Astrocyte (in vitro differentiated cells and primary cell): ENCODE results near the gene CABP5. TPM values are rescaled to one million over a fixed set of nuclear protein-coding genes. Genes with fewer than 3 reads are reported as not detected.

Source experiments
- DNase-seq: peaks from one replicate; pipeline ENCODE4 v3.0.0-alpha.2; 2010; ENCODE audit warnings: low read depth
- FAIRE-seq: peaks from 2 replicates; lab custom pipeline; 2011; peaks lifted over from hg19 to GRCh38; lab: Jason Lieb, UNC
- H2AFZ ChIP-seq: 2 replicates; pipeline ENCODE4 v1.6.0; 2012; ENCODE audit warnings: low read depth, low read length, inconsistent platforms
- H3K27ac ChIP-seq: 2 replicates; pipeline ENCODE4 v1.5.1; 2011; ENCODE audit warnings: low read depth, low read length, inconsistent platforms
- H3K27me3 ChIP-seq: 2 replicates; pipeline ENCODE4 v1.6.0; 2011; ENCODE audit warnings: low read length, inconsistent platforms; ENCODE audit not compliant: insufficient read depth
- H3K36me3 ChIP-seq: 2 replicates; pipeline ENCODE4 v1.5.1; 2011; ENCODE audit warnings: low read length, inconsistent platforms; ENCODE audit not compliant: insufficient read depth
- H3K4me1 ChIP-seq: 2 replicates; pipeline ENCODE4 v1.5.1; 2011; ENCODE audit warnings: low read length, inconsistent platforms; ENCODE audit not compliant: insufficient read depth
- H3K4me2 ChIP-seq: 2 replicates; pipeline ENCODE4 v1.6.0; 2012; ENCODE audit warnings: low read length, inconsistent platforms
- H3K4me3 ChIP-seq: 2 replicates; pipeline ENCODE4 v1.5.1; 2011; ENCODE audit warnings: low read depth, mild to moderate bottlenecking, low read length, inconsistent platforms; ENCODE audit not compliant: insufficient read depth
- H3K79me2 ChIP-seq: 2 replicates; pipeline ENCODE4 v1.6.0; 2012; ENCODE audit warnings: mild to moderate bottlenecking, low read length, inconsistent platforms; ENCODE audit not compliant: insufficient read depth
- H3K9ac ChIP-seq: 2 replicates; pipeline ENCODE4 v1.6.0; 2012; ENCODE audit warnings: mild to moderate bottlenecking, low read length, inconsistent platforms
- H3K9me3 ChIP-seq: 2 replicates; pipeline ENCODE4 v1.5.1; 2012; ENCODE audit warnings: low read depth, mild to moderate bottlenecking, low read length, inconsistent platforms; ENCODE audit not compliant: insufficient read depth
- H4K20me1 ChIP-seq: 2 replicates; pipeline ENCODE4 v1.6.0; 2012; ENCODE audit warnings: low read length, inconsistent platforms; ENCODE audit not compliant: insufficient read depth
- H3K27ac Mint-ChIP-seq: one replicate; pipeline ENCODE4 v1.8.0; 2021; ENCODE audit warnings: mild to moderate bottlenecking, mixed read lengths; ENCODE audit not compliant: unreplicated experiment
- H3K27me3 Mint-ChIP-seq: one replicate; pipeline ENCODE4 v1.8.0; 2021; ENCODE audit warnings: low read depth, mixed read lengths; ENCODE audit not compliant: unreplicated experiment
- H3K36me3 Mint-ChIP-seq: one replicate; pipeline ENCODE4 v1.8.0; 2021; ENCODE audit warnings: low read depth, mixed read lengths; ENCODE audit not compliant: unreplicated experiment
- H3K4me1 Mint-ChIP-seq: one replicate; pipeline ENCODE4 v1.8.0; 2021; ENCODE audit warnings: low read depth, mixed read lengths; ENCODE audit not compliant: unreplicated experiment
- H3K4me3 Mint-ChIP-seq: one replicate; pipeline ENCODE4 v1.8.0; 2021; ENCODE audit warnings: mild to moderate bottlenecking, moderate library complexity, mixed read lengths; ENCODE audit not compliant: unreplicated experiment
- H3K9me3 Mint-ChIP-seq: one replicate; pipeline ENCODE4 v1.8.0; 2021; ENCODE audit warnings: mild to moderate bottlenecking, mixed read lengths; ENCODE audit not compliant: unreplicated experiment
- CTCF ChIP-seq: IDR thresholded peaks from 2 replicates; pipeline ENCODE4 v1.5.1; 2011; ENCODE audit warnings: low read depth, mild to moderate bottlenecking, inconsistent platforms, low read length, moderate library complexity; ENCODE audit not compliant: insufficient read depth
- EZH2 ChIP-seq: IDR thresholded peaks from 2 replicates; pipeline ENCODE4 v1.6.1; 2012; ENCODE audit warnings: mild to moderate bottlenecking, low read length, inconsistent platforms; ENCODE audit not compliant: insufficient read depth
- total RNA-seq: library from RNA; stranded (reverse); gene quantifications from 2 replicates; pipeline ENCODE4 v1.2.1, GENCODE V29; 2021

CABP5 gene
- total RNA-seq, 1 donor from 2014 or later: not detected

DNA sequence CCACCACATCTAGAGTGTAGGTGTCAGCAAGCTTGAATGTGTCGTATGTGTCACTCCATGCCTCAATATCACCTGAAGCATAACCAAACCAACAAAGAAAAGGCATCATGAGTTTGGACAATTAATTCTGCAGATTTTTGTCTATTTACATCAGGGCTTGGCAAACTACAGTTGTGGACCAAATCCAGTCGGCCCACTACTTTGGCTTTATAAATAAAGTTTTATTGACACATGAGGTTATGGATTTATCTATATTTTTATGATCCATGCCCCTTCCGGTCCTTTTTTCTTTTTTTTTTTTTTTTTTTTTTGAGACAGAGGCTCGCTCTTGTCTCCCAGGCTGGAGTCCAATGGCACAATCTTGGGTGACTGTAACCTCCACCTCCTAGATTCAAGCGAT lies 9.2 kb upstream of the CABP5 start:
- Histone ChIP-seq H3K36me3 (no peaks in the 10 kb centered on the region), H3K79me2 (no peaks in the 10 kb centered on the region), H3K9ac (no peak overlapping the region), H3K9me3 (peaks cover 5% of the 10 kb centered on the region), H4K20me1 (no peaks in the 10 kb centered on the region), H2AFZ (no peak overlapping the region), H3K4me3 (no peak overlapping the region), H3K27ac (no peak overlapping the region), H3K4me2 (no peak overlapping the region), H3K4me1 (no peaks in the 10 kb centered on the region), H3K27me3 (no peaks in the 10 kb centered on the region)
- H3K4me3 Mint-ChIP-seq: no peak overlapping the region
- peaks cover 10% of the 10 kb centered on the region for H3K27me3 Mint-ChIP-seq
- FAIRE-seq (no peak), DNase-seq (no peak)
- H3K27ac Mint-ChIP-seq: no peak overlapping the region
- no peak for TF ChIP-seq CTCF
- TF ChIP-seq EZH2: no peak
- H3K9me3 Mint-ChIP-seq: peaks cover 15% of the 10 kb centered on the region
- no peaks in the 10 kb centered on the region for H3K4me1 Mint-ChIP-seq
- H3K36me3 Mint-ChIP-seq: peaks cover 6% of the 10 kb centered on the region

- H3K9me3 Mint-ChIP-seq: peaks cover 15% of the 10 kb centered on the region
- H3K9me3 ChIP-seq: peaks cover 5% of the 10 kb centered on the region
- H3K4me1 Mint-ChIP-seq: no peaks in the 10 kb centered on the region
- H3K27me3 ChIP-seq: no peaks in the 10 kb centered on the region
- H3K36me3 ChIP-seq: no peaks in the 10 kb centered on the region
- H3K4me3 ChIP-seq: no peak overlapping the region
- H3K9ac ChIP-seq: no peak overlapping the region
- no peak for DNase-seq
- peaks cover 6% of the 10 kb centered on the region for H3K36me3 Mint-ChIP-seq
- H3K4me1 ChIP-seq: no peaks in the 10 kb centered on the region
- H4K20me1 ChIP-seq: no peaks in the 10 kb centered on the region
- FAIRE-seq: no peak
- H3K27me3 Mint-ChIP-seq: peaks cover 13% of the 10 kb centered on the region
- H3K27ac Mint-ChIP-seq: no peak overlapping the region
- H3K79me2 ChIP-seq: no peaks in the 10 kb centered on the region
- no peak overlapping the region for H2AFZ ChIP-seq
- H3K27ac ChIP-seq: no peak overlapping the region
- TF ChIP-seq CTCF (no peak), EZH2 (no peak)
- no peak overlapping the region for H3K4me3 Mint-ChIP-seq
- H3K4me2 ChIP-seq: no peak overlapping the region
These were observed 7.6 kb upstream of the CABP5 start for GRCh38 chr19:48051335-48052033.

DNA sequence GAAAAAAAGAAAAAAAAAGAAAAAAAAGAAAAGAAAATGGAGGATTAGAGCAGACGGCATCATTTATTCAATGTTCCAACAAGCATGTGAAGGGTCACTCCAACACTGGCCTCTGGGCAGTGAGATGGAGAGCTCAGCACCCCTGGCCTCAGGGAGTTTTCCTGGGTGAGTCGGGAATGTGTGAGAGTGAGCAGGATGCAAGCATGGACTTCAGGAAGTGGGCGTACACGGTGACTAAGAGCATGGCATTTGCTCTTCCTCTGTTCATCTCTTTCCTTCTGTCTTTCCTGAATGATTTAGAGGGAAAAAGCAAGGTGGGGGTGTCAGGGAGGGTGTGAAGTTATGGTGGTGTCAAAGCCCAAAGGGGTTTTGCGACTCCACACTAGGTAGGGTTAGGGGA lies 682 bp upstream of the CABP5 start:
- H3K4me2 ChIP-seq: no peak overlapping the region
- Mint-ChIP-seq H3K9me3 (peaks cover 14% of the 10 kb centered on the region), H3K4me3 (no peak overlapping the region), H3K27me3 (peaks cover 37% of the 10 kb centered on the region), H3K4me1 (no peaks in the 10 kb centered on the region), H3K27ac (no peak overlapping the region), H3K36me3 (peaks cover 4% of the 10 kb centered on the region)
- no peaks in the 10 kb centered on the region for H4K20me1 ChIP-seq
- no peak overlapping the region for H3K27ac ChIP-seq
- no peaks in the 10 kb centered on the region for H3K36me3 ChIP-seq
- no peaks in the 10 kb centered on the region for H3K4me1 ChIP-seq
- no peak overlapping the region for H3K4me3 ChIP-seq
- TF ChIP-seq CTCF (no peak), EZH2 (no peak)
- no peaks in the 10 kb centered on the region for H3K79me2 ChIP-seq
- H3K9me3 ChIP-seq: peaks cover 4% of the 10 kb centered on the region
- no peaks in the 10 kb centered on the region for H3K27me3 ChIP-seq
- FAIRE-seq (no peak), DNase-seq (no peak)
- H2AFZ ChIP-seq: no peak overlapping the region
- no peak overlapping the region for H3K9ac ChIP-seq
